HG03575 (cell line): Measurements from ENCODE around the gene PRMT2.

ENCODE experiments used
- ATAC-seq: cut with Tn5 transposase; IDR thresholded peaks from one replicate; pipeline ENCODE4 v1.9.1; 2021; ENCODE audit not compliant: unreplicated experiment, insufficient number of reproducible peaks, low FRiP score; ENCODE audit errors: extremely low read depth

The PRMT2 gene

GRCh38 chr21:46635324-46636180 lies at the start of gene PRMT2:
Gene PRMT2, plus strand, starts transcription at chr21:46635674. Its CDS starts 1,278 bp downstream, at chr21:46636952.
- ATAC-seq = peak; percentile 57

DNA sequence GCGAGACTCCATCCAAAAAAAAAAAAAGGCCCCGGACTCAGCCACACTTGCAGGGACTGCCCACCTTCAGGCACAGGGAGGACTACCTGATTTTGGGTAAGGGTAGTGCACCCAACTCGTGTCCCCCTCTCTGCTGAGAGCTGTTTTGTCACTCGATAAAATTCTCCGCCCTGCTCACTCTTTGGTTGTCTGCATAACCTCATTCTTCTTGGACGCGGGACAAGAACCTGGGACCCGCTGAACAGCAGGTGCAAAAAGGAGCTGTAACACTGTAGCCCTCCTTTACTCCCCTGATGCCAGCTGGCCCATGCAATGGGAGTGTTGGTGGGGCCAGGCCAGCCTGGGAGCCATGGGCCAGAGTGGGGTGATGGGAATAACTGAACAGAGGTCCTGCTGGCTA lies 41.2 kb upstream of the PRMT2 start:
- no peak for ATAC-seq

- ATAC-seq = no peak
Observed at GRCh38 chr21:46596201-46596600, 39.3 kb upstream of the PRMT2 start.

- ATAC-seq = no peak
Observed at GRCh38 chr21:46597031-46597430, 38.4 kb upstream of the PRMT2 start.

GRCh38 chr21:46597896-46598343 lies 37.6 kb upstream of the PRMT2 start:
- no peak for ATAC-seq

- ATAC-seq = no peak
Observed at GRCh38 chr21:46598581-46599572, 36.6 kb upstream of the PRMT2 start.

- no peak for ATAC-seq
Observed at GRCh38 chr21:46600305-46600704, 35.2 kb upstream of the PRMT2 start.

- no peak for ATAC-seq
Observed at GRCh38 chr21:46600978-46601377, 34.5 kb upstream of the PRMT2 start.

DNA sequence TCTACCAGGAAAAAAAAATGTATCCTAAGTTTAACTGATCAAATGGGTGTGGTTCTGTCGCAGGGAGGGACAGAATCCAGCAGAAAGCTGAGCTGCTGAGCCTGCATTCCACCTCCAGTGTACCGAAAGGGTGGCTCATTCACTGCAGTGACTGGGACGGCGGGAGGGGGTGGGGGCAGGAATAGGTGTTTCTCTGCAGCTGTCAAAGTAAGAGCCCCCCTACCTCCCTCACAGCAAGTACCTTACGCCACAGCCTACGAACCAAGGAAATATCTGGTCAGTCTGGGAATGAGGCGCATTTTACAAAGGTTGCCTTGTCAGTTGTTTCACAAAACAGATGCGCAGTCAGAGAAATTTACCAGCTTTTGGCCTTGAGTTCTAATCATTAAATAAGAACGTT lies 32.2 kb upstream of the PRMT2 start:
- no peak for ATAC-seq

DNA sequence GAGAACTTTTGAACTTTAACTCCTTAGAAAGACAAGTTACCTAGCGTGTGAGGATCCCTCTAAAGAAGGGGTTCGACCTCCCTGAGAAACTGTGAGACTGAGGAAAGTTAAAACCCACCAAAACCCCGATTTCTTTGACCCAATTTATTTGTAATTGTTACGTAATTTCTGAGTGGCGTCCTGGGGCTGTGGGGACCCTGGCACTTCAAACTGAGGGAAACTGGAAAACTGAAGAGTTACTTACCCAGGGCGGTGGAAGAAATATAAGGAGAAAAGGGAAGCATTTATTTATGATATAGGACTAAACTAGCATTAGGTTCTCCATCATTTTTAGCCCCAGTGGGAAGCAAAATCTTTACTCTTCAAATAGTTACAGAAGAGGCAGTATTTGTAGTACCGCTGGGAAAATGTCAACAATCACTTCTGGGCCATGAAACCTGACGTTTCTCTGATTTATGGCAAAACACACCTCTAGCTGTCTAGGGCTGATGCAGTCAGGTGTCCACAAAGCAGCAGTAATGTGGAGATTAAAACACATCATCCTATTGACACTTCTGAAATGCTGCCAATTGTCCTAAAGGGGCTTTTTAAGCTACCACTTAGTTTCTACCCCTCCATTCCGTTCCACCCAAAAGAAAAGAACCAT lies 31.0 kb upstream of the PRMT2 start:
- no peak for ATAC-seq

DNA sequence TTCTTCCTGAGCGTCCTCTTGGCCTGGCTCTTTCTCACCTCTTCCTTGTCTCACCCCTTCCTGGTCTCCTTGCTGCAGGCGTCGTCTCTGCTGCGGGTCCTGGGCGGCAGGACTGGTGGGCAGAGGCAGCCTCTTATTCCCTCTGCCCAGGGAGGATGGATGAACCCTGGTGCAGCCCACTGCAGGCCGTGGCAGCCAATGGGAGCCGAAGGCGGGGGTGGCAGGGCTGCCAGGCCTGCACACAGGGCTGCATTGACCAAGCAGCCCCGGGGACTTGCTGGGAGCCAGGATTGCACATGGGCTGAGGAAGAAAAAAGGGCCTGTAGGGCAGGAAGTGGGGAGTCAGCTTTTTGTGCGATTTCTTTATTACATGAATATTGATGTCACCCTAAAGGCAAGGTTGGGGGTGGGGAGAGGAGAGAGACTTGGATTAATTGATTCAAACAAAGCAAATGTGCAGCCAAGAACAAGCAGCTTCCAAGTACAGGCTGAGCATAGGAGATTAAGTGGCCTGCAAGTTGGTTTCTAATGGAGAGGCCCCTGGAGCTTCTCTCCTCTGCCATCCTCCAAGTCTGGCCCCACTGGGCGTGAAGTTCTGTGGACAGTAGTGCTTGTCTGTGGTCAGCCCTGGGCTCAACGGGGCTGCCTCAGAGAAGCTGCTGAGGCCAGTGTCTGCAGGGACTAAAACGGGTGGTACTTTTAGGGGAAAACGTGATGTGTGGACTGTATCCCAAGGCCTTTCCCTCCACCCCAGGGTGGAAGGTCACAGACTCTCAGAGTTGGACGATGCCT lies 30.3 kb upstream of the PRMT2 start, which contains the start of gene S100B:
Gene S100B (minus strand): TSS at position 108 of the 792 bp plus-strand sequence. CDS start 2,667 bp downstream, outside the sequence.
- no peak for ATAC-seq

- ATAC-seq = no peak
Observed at GRCh38 chr21:46605767-46606426, 29.6 kb upstream of the PRMT2 start.

DNA sequence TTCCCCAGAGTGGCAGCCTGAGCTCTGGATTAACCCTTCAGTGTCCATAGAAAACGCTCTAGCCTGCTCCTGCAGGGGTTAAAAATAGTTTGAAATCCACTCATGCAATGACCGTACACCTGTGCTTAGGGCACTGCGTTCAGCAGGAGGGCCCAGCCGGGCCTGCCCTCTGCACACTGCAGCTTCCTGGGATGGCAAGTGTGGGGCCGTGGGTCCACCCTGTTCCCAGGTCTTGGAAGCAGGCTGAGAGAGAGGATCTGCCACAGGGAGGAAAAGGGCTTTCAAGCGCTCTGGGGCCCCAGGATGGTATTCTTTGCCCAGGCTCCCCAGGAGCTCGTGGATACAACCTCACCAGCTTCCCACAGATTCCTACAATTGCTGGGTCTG lies 29.1 kb upstream of the PRMT2 start:
- ATAC-seq = no peak

DNA sequence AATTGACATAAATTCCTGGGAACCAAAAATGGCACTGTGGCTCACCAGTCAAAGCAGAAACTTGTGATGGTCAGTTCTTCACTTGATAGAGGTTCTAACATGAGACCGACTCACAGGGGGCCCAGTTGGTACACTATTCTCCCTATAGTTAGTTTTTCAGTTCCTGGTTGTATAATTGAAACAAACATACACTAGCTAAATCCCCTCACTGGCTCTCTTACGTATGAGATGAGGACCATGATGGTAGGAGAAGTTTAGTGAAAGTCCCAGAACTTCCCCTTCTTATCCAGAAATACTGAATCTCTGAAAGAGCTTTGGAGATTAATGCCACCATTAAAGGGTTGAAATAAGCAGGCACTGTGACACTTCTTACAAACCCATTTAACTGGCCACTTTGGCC lies 27.8 kb upstream of the PRMT2 start:
- ATAC-seq = no peak

GRCh38 chr21:46608672-46609111 lies 26.8 kb upstream of the PRMT2 start:
- ATAC-seq = no peak

GRCh38 chr21:46610018-46610701 lies 25.3 kb upstream of the PRMT2 start:
- ATAC-seq = no peak

- no peak for ATAC-seq
Observed at GRCh38 chr21:46613391-46613790, 22.1 kb upstream of the PRMT2 start.
